ENCODE measurements around the gene RIPK4. TPM values are rescaled to one million over a fixed set of nuclear protein-coding genes. Genes with fewer than 3 reads are reported as not detected.
A peak's percentile ranks its signal among the peaks of the same experiment; 100 is the strongest.

RIPK4 gene
- total and polyA plus RNA-seq, 2 of the 13 experiments (the other 11 are each of a cell fraction or from before 2014, with no cell fraction given): 3.1 to 4.9 TPM

GRCh38 chr21:41715649-41716281 lies 51.1 kb downstream of the RIPK4 start (continued):
- TF ChIP-seq HIVEP1 (CRISPR knock-in tag; IDR thresholded peaks at IDR 0.05): peak; percentile 24; the same call in 1 of the 2 replicates
- peak; percentile 67 for TF ChIP-seq DPF2 (CRISPR knock-in tag; IDR thresholded peaks at IDR 0.05; ENCODE audit: borderline replicate concordance, low read depth)
- peak; percentile 82 for TF ChIP-seq ZNF124 (CRISPR knock-in tag; IDR thresholded peaks at IDR 0.05)
- no peak for TF ChIP-seq PRDM10 (CRISPR knock-in tag; IDR thresholded peaks at IDR 0.05; ENCODE audit: low read depth)
- TF ChIP-seq MLX (CRISPR knock-in tag; IDR thresholded peaks at IDR 0.05): peak; percentile 52; the same call in 1 of the 2 replicates
- TF ChIP-seq MIXL1 (CRISPR knock-in tag; IDR thresholded peaks at IDR 0.05): peak; percentile 60
- TF ChIP-seq NFKBIZ (CRISPR knock-in tag; IDR thresholded peaks at IDR 0.05): 0 out of 2 replicates have a peak, but pooled peaks have one; percentile 26
- TF ChIP-seq FOXO4 (CRISPR knock-in tag; conservative IDR thresholded peaks at IDR 0.05): no peak
- TF ChIP-seq HDAC2 (CRISPR knock-in tag; IDR thresholded peaks at IDR 0.05): peak; percentile 73
- peak; percentile 79 for TF ChIP-seq ATF2 (CRISPR knock-in tag; IDR thresholded peaks at IDR 0.05)
- TF ChIP-seq TCF12 (IDR thresholded peaks at IDR 0.05): no peak
- peak; percentile 41; the same call in 1 of the 2 replicates for TF ChIP-seq TCF12 (CRISPR knock-in tag; IDR thresholded peaks at IDR 0.05)
- TF ChIP-seq SALL1 (CRISPR knock-in tag; IDR thresholded peaks at IDR 0.05): peak; percentile 87
- 0 out of 2 replicates have a peak, but pooled peaks have one; percentile 10 for TF ChIP-seq ATF3 (CRISPR knock-in tag; IDR thresholded peaks at IDR 0.05)
- peak; percentile 42; the same call in 1 of the 2 replicates for TF ChIP-seq ZNF644 (CRISPR knock-in tag; IDR thresholded peaks at IDR 0.05; ENCODE audit: low read depth)
- TF ChIP-seq TGIF2 (CRISPR knock-in tag; IDR thresholded peaks at IDR 0.05): peak; percentile 20; the same call in 1 of the 2 replicates
- TF ChIP-seq MXI1 (IDR thresholded peaks at IDR 0.05; ENCODE audit: borderline replicate concordance, low read depth, low read length): peak; percentile 77; the same call in 2 of the 3 replicates
- TF ChIP-seq ARID4A (CRISPR knock-in tag; IDR thresholded peaks at IDR 0.05; ENCODE audit: borderline replicate concordance): peak; percentile 57; the same call in 1 of the 2 replicates
